Measurements from ENCODE around the gene ZNF14.
A peak's percentile ranks its signal among the peaks of the same experiment; 100 is the strongest.
"Not testable (repeated sequence)": the region's sequence is repeated elsewhere in the genome, so short reads cannot be mapped to it uniquely, and the experiment has no call there.

The ZNF14 gene

GRCh38 chr19:19687090-19687489 is 45.8 kb downstream of the ZNF14 start:
- DNase-seq (ENCODE audit: low spot score): no peak

- DNase-seq (ENCODE audit: low spot score): no peak
These were observed 46.3 kb downstream of the ZNF14 start for GRCh38 chr19:19686580-19686979.

GRCh38 chr19:19686119-19686518 is 46.8 kb downstream of the ZNF14 start:
- DNase-seq (ENCODE audit: low spot score): not testable (repeated sequence)

GRCh38 chr19:19679176-19680073 is 53.5 kb downstream of the ZNF14 start:
- no peak for DNase-seq (ENCODE audit: low spot score)

GRCh38 chr19:19677579-19677978 is 55.3 kb downstream of the ZNF14 start:
- no peak for DNase-seq (ENCODE audit: low spot score)

- no peak for DNase-seq (ENCODE audit: low spot score)
These were observed 58.6 kb downstream of the ZNF14 start for GRCh38 chr19:19674315-19674714.

GRCh38 chr19:19672816-19673215 is 60.1 kb downstream of the ZNF14 start:
- no peak for DNase-seq (ENCODE audit: low spot score)

- DNase-seq (ENCODE audit: low spot score): no peak
These were observed 62.8 kb downstream of the ZNF14 start for GRCh38 chr19:19670070-19670551.

GRCh38 chr19:19668230-19669012 is 64.5 kb downstream of the ZNF14 start, which contains the start of gene ZNF101:
ZNF101 (plus strand) TSS chr19:19668839; CDS start chr19:19668964, 125 bp downstream.
- peak; percentile 95 for DNase-seq (ENCODE audit: low spot score)

GRCh38 chr19:19665420-19665948 is 67.4 kb downstream of the ZNF14 start:
- not testable (repeated sequence) for DNase-seq (ENCODE audit: low spot score)

- peak; percentile 95 for DNase-seq (ENCODE audit: low spot score)
These were observed 69.4 kb downstream of the ZNF14 start, which contains the start of gene ATP13A1 for GRCh38 chr19:19663256-19664120. ATP13A1 (minus strand) TSS chr19:19663676; CDS start chr19:19663666, 10 bp downstream.

- DNase-seq (ENCODE audit: low spot score): no peak
These were observed 70.0 kb downstream of the ZNF14 start for GRCh38 chr19:19662871-19663255.

GRCh38 chr19:19662344-19662743 is 70.6 kb downstream of the ZNF14 start:
- DNase-seq (ENCODE audit: low spot score): no peak

- no peak for DNase-seq (ENCODE audit: low spot score)
These were observed 71.1 kb downstream of the ZNF14 start for GRCh38 chr19:19661675-19662251.

- no peak for DNase-seq (ENCODE audit: low spot score)
These were observed 71.7 kb downstream of the ZNF14 start for GRCh38 chr19:19661141-19661674.

Data from AG20443 (cell line).